Endothelial cell of umbilical vein (primary cell): ENCODE results near the gene M6PR. TPM values are rescaled to one million over a fixed set of nuclear protein-coding genes. Genes with fewer than 3 reads are reported as not detected.

Experiments used
- BruUV-seq: library from RNA; stranded (reverse); fragments of 400-500 nt; replicated peaks from 2 replicates; lab custom pipeline; 2021; lab: Mats Ljungman, UMichigan
- CTCF ChIA-PET: fragments of 300-600, 350-600 bp; sonication (Branson Sonifier 250); formaldehyde crosslinking; loops from one replicate; lab custom pipeline; 2021; ENCODE audit warnings: antibody characterized with exemption, inconsistent platforms; lab: Charles Lee
- POLR2A ChIA-PET: fragments of 300-600, 350-600 bp; sonication (Branson Sonifier 250); formaldehyde crosslinking; loops from one replicate; lab custom pipeline; 2021; ENCODE audit warnings: antibody characterized with exemption, inconsistent platforms; lab: Charles Lee
- DNase-seq: peaks from one replicate; pipeline ENCODE4 v3.0.0-alpha.2; 2011; ENCODE audit warnings: low read depth, low spot score
- FAIRE-seq: peaks from 2 replicates; lab custom pipeline; 2011; peaks lifted over from hg19 to GRCh38; lab: Jason Lieb, UNC
- H2AFZ ChIP-seq: 2 replicates; pipeline ENCODE4 v1.6.0; 2012; ENCODE audit warnings: low read depth, low read length, control low read depth, inconsistent platforms
- H3K27ac ChIP-seq: 2 replicates; pipeline ENCODE4 v1.5.1; 2011; ENCODE audit warnings: low read depth, mild to moderate bottlenecking, control low read depth, low read length, moderate library complexity; ENCODE audit not compliant: insufficient read depth
- H3K27me3 ChIP-seq, 2 experiments: 2 replicates each; pipeline versions ENCODE4 v1.6.0 to v1.6.1; 2011; ENCODE audit warnings: low read length in 2 of 2, mixed read lengths in 1 of 2; ENCODE audit not compliant: control insufficient read depth in 2 of 2, insufficient read depth in 2 of 2
- H3K36me3 ChIP-seq, 2 experiments: 2 replicates in 1 of 2; 3 replicates in 1 of 2; pipeline ENCODE4 v1.5.1; 2011; ENCODE audit warnings: low read length in 2 of 2, mild to moderate bottlenecking in 1 of 2, moderate library complexity in 1 of 2; ENCODE audit not compliant: control insufficient read depth in 2 of 2, insufficient read depth in 2 of 2; ENCODE audit errors: extremely low read depth in 1 of 2
- H3K4me1 ChIP-seq: 3 replicates; pipeline ENCODE4 v1.5.1; 2011; ENCODE audit warnings: mild to moderate bottlenecking, low read length; ENCODE audit not compliant: control insufficient read depth, insufficient read depth; ENCODE audit errors: extremely low read depth
- H3K4me2 ChIP-seq: 2 replicates; pipeline ENCODE4 v1.6.1; 2011; ENCODE audit warnings: low read length, control low read depth, mixed read lengths; ENCODE audit not compliant: insufficient read depth
- H3K4me3 ChIP-seq, 3 experiments: fragments of 200-600 bp in 1 of 3; sonication (generic), shearing (Covaris generic) in 1 of 3; replicated peaks in 1 of 3; 2 replicates each; pipeline ENCODE4 v1.5.1; 2011 to 2016; ENCODE audit warnings: control low read depth in 3 of 3, low read length in 3 of 3, mild to moderate bottlenecking in 2 of 3, inconsistent platforms in 1 of 3, low read depth in 1 of 3, moderate library complexity in 1 of 3; ENCODE audit not compliant: insufficient read depth in 1 of 3
- H3K79me2 ChIP-seq: 2 replicates; pipeline ENCODE4 v1.6.0; 2012; ENCODE audit warnings: low read length, inconsistent platforms; ENCODE audit not compliant: control insufficient read depth, insufficient read depth
- H3K9ac ChIP-seq: replicated peaks from 2 replicates; pipeline ENCODE3; 2011; ENCODE audit warnings: low read length, control low read depth; ENCODE audit not compliant: insufficient read depth; ENCODE audit errors: extremely low read depth
- H3K9me1 ChIP-seq: replicated peaks from 3 replicates; pipeline ENCODE4 v1.6.0; 2011; ENCODE audit warnings: mild to moderate bottlenecking, low read length; ENCODE audit not compliant: control insufficient read depth, insufficient read depth; ENCODE audit errors: extremely low read depth
- H3K9me3 ChIP-seq: replicated peaks from 2 replicates; pipeline ENCODE4 v1.5.1; 2012; ENCODE audit warnings: low read length, inconsistent platforms; ENCODE audit not compliant: control insufficient read depth, insufficient read depth
- H4K20me1 ChIP-seq: replicated peaks from 2 replicates; pipeline ENCODE3; 2011; ENCODE audit warnings: mild to moderate bottlenecking, low read length; ENCODE audit not compliant: control insufficient read depth, insufficient read depth; ENCODE audit errors: extremely low read depth
- CTCF ChIP-seq, 2 donors: IDR thresholded peaks; 1 replicate in 1 of 2; 2 replicates in 1 of 2; pipeline ENCODE4 v1.5.1; 2011; ENCODE audit warnings: low read length in 2 of 2, mild to moderate bottlenecking in 2 of 2, moderate library complexity in 2 of 2, control low read depth in 1 of 2, inconsistent platforms in 1 of 2, low read depth in 1 of 2; ENCODE audit not compliant: insufficient read depth in 1 of 2; ENCODE audit errors: extremely low read depth in 1 of 2
- EZH2 ChIP-seq: IDR thresholded peaks from 2 replicates; pipeline ENCODE4 v1.6.1; 2012; ENCODE audit warnings: borderline replicate concordance, low read depth, mild to moderate bottlenecking, moderate library complexity, low read length, inconsistent platforms; ENCODE audit not compliant: severe bottlenecking
- FOS ChIP-seq: IDR thresholded peaks from 2 replicates; pipeline ENCODE4 v1.6.1; 2011; ENCODE audit warnings: mild to moderate bottlenecking, low read length, moderate library complexity, borderline replicate concordance; ENCODE audit not compliant: insufficient read depth
- GATA2 ChIP-seq: IDR thresholded peaks from 2 replicates; pipeline ENCODE4 v1.7.0; 2011; ENCODE audit warnings: low read depth, mild to moderate bottlenecking, moderate library complexity, mixed read lengths, low read length; ENCODE audit not compliant: insufficient read length, insufficient read depth
- JUN ChIP-seq: IDR thresholded peaks from 2 replicates; pipeline ENCODE4 v1.6.1; 2011; ENCODE audit warnings: borderline replicate concordance, low read depth; ENCODE audit not compliant: insufficient read length, insufficient read depth
- MAX ChIP-seq: IDR thresholded peaks from 2 replicates; pipeline ENCODE4 v1.6.1; 2011; ENCODE audit not compliant: insufficient read depth, insufficient read length
- MYC ChIP-seq: IDR thresholded peaks from one replicate; pipeline ENCODE4 v1.6.1; 2011; ENCODE audit warnings: mild to moderate bottlenecking, low read depth, low read length
- POLR2A ChIP-seq: IDR thresholded peaks from 2 replicates; pipeline ENCODE4 v1.6.1; 2012; ENCODE audit warnings: low read depth, mild to moderate bottlenecking, control low read depth, low read length
- POLR2AphosphoS5 ChIP-seq: IDR thresholded peaks from 2 replicates; pipeline ENCODE4 v1.6.1; 2012; ENCODE audit warnings: low read depth, mild to moderate bottlenecking, control low read depth, low read length, moderate library complexity; ENCODE audit not compliant: insufficient read depth
- dilution Hi-C: fragments of 300-500 bp; cut with MboI; formaldehyde crosslinking; loops from one replicate; pipeline ENCODE4 v1.15.0; 2019; ENCODE audit warnings: low sequenced_read_pairs; ENCODE audit not compliant: extremely low pct_ligation_motif_present
- intact Hi-C: fragments of 100-400 bp; cut with micrococcal nuclease; formaldehyde crosslinking; loops from one replicate; pipeline ENCODE4 v1.10.0; 2022
- polyA plus RNA-seq, 4 experiments: library from polyadenylated mRNA; depleted of rRNA in 3 of 4; stranded (reverse) in 3 of 4; unstranded in 1 of 4; fragments of >200 nt; gene quantifications; 2 replicates each; pipeline versions ENCODE4 v1.2.1 to v1.2.3, GENCODE V29; 2011 to 2012; ENCODE audit warnings: missing spikeins in 1 of 4
- total RNA-seq: library from RNA; stranded (reverse); gene quantifications from 2 replicates; pipeline ENCODE4 v1.2.3, GENCODE V29; 2021

M6PR gene
- total and polyA plus RNA-seq, 2 donors (not counting 3 experiments of a cell fraction or from before 2014, with no cell fraction given) = 124 to 142 TPM

- BruUV-seq = no TSS peak
- TF ChIP-seq CTCF (IDR thresholded peaks at IDR 0.05; ENCODE audit: extremely low read depth in 1 of 2, insufficient read depth in 1 of 2, low read depth in 1 of 2, low read length in 2 of 2) (no peak), EZH2 (no peak), FOS (no peak), POLR2AphosphoS5 (no peak), GATA2 (no peak), MYC (no peak), JUN (no peak), POLR2A (no peak), MAX (no peak)
- dilution Hi-C loops = no loop called here
- no peak overlapping the region for H3K27ac ChIP-seq
- no peak overlapping the region for H3K9ac ChIP-seq
- ChIA-PET POLR2A (no interaction called here), CTCF (no interaction called here)
- H3K27me3 ChIP-seq = peaks cover 0 to 2% of the 10 kb centered on the region in 2 experiments
- H3K79me2 ChIP-seq = no peaks in the 10 kb centered on the region
- no peaks in the 10 kb centered on the region for H3K36me3 ChIP-seq
- H3K4me1 ChIP-seq = no peaks in the 10 kb centered on the region
- DNase-seq (no peak), FAIRE-seq (no peak)
- H3K9me3 ChIP-seq = no peaks in the 10 kb centered on the region
- H2AFZ ChIP-seq = no peak overlapping the region
- intact Hi-C loops = no loop called here
- H3K4me3 ChIP-seq = no peak overlapping the region
- H3K4me2 ChIP-seq = no peak overlapping the region
- no peaks in the 10 kb centered on the region for H4K20me1 ChIP-seq
- H3K9me1 ChIP-seq = no peaks in the 10 kb centered on the region
Observed at GRCh38 chr12:8980137-8980536, 30.7 kb upstream of the M6PR start.
